GOT3 (cell line): ENCODE data around the gene YIF1B.

Experiments
- DNase-seq: peaks from one replicate; lab custom pipeline; 2025; ENCODE audit warnings: mixed read lengths; lab: John Stamatoyannopoulos, UW

Gene YIF1B

DNA sequence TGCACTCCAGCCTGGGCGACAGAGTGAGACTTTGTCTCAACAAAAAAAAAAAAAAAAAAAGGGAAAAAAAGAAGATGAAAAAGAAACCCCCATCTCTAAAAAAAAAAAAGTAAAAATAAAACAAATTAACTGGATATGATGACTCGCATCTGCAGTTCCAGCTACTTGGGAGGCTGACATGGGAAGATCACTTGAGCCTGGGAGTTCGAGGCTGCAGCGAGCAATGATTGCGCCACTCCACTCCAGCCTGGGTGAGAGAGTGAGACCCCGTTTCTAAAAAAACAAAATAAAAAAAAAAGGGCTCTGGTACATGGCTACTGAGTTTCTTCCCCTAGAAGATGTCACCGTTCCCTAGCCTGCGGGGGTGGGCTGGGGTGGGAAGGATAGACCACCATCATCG, 17.5 kb upstream of the YIF1B start:
- DNase-seq, result no peak

DNA sequence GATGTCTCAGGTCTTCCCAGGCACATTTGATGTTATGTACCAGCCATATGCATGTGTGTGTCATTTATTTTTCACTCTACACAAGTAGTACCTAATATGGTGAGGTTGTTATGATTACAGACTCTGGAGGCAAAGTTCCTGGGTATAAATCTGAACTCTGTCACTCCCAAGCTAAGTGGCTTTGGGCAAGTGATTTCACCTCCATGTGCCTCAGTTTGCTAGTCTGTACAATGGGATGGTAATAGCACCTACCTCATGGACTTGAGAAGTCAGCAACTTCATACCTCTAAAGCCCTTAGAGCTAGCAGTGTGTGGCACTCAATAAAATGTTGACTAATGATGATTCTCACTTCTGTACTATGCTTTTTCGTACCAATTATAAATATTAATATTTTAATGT, 16.0 kb upstream of the YIF1B start:
- no peak for DNase-seq

DNA sequence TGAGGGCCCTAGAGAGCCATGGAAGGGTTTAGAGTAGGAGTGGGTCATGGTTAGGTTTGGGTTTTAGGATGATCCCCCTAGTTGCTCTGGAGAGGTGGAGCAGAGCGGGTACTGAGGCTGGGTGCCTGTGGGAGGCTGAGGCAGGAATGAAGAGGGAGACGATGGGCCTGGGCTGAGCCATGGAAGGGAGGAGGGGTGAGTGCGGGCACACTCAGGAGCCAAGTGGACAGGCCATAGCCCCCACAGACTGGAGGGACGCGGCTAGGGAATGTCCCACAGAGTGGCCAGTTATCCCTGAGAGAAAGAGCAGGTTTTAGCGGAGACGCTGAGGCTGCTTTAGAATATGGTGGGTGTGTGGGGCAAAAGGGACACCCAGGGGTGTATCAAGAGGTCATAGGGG, 13.9 kb upstream of the YIF1B start:
- DNase-seq, result no peak

DNA sequence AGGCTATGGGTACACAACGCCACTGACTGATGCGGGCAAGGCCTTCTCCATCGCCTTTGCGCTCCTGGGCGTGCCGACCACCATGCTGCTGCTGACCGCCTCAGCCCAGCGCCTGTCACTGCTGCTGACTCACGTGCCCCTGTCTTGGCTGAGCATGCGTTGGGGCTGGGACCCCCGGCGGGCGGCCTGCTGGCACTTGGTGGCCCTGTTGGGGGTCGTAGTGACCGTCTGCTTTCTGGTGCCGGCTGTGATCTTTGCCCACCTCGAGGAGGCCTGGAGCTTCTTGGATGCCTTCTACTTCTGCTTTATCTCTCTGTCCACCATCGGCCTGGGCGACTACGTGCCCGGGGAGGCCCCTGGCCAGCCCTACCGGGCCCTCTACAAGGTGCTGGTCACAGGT, 10.8 kb upstream of the YIF1B start:
- DNase-seq, result no peak

DNA sequence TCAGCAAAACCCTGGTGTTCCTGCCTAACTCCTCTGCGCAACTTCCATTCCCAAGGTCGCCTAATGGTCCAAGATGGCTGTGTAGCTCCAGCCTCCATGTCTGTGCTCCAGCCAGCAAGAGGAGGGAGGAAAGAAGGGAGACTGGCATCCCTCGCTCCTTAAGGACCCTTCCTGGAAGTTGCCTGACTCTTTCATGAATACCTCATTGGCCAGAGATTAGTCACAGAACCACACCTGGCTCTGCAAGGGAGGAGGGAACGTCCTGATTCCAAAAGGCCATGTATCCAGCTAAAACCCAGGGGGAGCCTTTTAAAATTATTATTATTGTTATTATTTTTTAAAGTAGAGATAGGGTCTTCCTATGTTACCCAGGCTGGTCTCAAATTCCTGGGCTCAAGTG, 8.7 kb upstream of the YIF1B start:
- DNase-seq, result no peak

DNA sequence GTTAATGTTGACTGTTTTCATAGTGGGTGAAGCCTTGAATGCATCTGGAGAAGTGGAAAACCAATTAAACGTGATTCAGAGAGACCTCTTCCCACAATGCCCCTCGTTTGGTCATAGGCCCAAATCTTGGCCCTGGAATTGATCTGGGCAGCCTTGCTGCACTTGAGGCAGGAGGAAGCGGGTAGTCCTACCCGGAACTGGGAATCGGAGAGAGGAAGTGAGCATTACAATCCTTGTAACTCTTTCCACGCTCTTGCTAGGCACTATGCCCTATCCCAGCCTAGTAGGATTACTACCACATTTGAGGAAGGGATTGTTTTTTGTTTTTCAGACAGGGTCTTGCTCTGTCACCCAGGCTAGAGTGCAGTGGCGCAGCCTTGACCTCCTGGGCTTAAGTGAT, 7.5 kb upstream of the YIF1B start:
- no peak for DNase-seq

DNA sequence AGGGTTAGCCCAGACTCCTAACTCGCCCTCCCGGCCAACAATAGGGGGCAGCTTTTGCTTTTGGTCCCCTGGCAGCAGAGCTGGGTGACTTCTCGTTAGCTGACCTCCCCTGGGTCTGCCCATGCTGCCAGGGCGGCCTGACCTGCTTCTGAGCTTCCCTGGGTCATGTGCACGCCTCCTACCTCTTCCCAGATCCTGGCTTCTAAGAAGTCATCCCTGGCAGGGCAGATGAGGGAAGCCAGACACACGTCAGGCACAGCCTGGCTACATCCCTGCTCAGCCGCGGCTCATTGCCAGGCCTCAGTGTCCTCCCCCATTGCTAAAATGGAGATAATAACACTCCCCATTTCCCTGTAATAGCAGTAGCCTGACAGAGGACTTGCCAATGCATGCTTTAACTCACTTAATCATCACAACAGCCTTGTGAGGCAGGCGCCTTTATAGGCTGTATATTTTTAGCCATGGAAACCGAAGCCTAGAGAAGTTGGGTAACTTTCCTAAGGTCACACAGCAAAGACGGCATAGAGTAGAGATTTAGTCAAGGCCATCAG, 6.0 kb upstream of the YIF1B start:
- no peak for DNase-seq

DNA sequence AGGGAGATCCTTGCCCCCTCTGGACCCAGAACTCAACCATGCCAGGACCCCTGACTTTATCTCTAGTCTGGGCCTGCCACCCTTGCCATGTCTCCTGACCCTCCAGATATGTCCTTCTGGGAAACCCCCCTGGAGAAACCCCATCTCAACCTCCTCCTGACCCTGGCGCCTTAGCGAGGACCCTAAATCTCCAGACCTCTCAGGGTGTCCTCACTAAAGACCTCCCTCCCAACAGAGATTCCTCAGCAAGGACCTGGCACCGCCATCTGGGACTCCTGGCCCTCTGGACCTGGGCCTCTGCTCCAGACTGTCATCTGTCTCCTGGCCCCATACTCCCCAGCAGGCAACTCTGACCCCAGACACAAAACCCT, 5.2 kb upstream of the YIF1B start:
- no peak for DNase-seq

DNA sequence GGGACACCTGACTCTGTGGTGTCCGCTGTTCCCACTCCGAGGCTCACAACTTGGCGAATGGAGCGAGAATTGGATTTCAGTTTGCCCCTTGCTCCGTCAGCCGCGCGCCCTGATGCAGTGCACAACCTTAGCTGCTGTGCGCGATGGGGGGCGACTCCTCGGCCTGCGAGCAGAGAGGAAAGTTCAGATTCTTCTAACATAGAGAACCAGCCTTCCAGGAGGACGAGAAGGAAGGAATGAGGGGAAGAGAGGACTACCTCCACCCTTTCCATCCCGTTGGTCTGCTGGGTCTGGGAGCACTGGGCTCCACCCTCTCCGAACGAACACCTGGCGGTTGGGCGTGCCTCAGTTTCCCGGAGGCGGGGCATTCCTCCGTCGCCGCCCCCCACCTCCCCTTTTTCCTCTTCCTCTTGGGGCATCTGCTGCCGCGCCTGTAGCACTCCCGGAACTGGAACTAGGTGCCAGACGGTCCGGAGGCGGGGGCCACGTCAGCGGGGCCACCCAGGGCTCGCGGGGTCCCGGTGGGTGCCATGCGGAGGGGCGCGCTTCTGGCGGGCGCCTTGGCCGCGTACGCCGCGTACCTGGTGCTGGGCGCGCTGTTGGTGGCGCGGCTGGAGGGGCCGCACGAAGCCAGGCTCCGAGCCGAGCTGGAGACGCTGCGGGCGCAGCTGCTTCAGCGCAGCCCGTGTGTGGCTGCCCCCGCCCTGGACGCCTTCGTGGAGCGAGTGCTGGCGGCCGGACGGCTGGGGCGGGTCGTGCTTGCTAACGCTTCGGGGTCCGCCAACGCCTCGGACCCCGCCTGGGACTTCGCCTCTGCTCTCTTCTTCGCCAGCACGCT, 3.9 kb upstream of the YIF1B start, which contains the start of gene KCNK6:
KCNK6 (plus strand) TSS at position 425 of the 838 bp plus-strand sequence; CDS start at position 531, 106 bp downstream.
- DNase-seq, result no peak

DNA sequence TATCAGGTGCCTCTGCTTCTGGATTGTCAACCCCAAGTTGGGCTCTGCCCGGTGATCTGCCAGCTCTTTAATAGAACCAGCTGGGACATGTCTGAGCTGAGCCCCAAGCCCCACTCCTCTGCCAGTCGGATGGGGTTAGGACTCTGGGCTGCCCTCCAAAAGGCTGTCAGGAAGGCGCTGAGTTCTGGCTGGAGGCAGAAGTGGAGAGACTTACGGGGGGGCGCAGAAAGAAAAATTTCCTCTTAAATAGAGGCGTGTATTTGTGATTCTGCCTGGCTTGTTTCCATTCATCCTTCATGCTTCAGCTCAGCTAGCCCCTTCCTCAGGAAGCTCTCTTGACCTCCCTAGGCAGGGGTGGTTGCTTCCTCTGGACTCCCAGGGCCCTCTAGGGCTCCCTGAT, 2.9 kb upstream of the YIF1B start:
- no peak for DNase-seq

DNA sequence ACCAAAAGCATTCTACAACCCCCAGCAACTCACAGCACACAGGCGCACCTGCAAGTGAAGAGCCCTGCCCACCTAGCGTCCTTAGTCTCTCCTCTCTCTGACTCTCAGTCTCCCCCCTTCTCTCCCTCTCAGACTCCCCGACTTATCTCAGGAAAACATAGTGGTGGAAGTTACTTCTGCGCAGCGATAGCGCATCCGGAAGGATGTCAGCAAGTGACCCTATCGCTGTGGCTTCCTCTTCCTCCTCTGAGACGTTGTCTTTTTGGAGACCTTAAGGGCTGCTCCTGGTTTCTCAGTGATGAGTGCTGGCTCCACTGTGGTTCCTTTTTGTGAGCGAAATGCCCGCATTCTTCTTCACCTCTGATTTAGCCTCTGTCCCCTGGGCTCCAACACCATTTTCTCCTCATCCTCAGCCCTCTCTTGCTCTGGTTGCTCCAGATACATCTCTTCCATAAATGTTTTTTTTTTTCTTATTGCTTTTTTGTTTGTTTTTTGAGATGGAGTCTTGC, 1.4 kb upstream of the YIF1B start:
- DNase-seq, result no peak

DNA sequence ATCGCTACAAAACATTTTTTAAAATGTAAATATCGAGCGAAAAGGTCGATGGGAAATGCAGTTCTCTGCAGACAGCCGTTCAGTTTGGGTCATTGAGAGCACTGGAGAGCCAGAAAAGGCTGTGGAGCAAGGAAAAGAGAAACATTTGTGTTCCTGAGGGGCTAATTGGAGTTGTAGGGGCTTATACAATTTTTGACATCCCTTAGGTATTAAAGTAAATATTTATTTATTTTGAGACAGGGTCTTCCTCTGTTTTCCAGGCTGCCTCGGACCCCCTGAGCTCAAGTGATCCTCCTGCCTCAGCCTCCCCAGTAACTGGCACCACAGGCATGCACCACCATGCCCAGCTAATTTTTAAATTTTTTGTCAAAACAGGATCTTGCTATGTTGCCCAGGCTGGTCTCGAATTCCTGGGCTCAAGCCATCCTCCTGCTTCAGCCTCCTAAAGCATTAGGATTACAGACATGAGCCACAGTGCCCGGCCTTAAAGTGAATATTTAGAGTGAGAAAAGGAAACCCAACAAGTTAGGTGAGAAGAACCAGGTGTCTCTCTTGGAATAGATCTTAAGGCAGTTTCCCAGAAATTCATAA, 825 bp upstream of the YIF1B start:
- no peak for DNase-seq

DNA sequence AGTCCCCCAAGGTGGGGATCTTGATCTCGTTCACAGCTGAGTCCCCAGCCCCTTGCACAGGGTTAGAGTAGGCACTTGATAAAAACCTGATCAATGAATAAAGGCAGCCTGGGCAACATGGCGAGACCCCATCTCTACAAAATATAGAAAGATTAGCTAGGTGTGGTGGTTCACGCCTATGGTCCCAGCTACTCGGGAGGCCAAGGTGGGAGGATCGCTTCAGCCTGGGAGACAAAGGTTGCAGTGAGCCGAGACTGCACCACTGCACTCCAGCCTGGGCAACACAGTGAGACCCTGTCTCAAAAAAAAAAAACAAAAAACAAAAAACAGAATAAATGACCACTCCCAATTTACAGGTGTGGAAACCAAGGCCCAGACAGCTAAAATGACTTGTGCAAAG, 4.8 kb downstream of the YIF1B start:
- no peak for DNase-seq

DNA sequence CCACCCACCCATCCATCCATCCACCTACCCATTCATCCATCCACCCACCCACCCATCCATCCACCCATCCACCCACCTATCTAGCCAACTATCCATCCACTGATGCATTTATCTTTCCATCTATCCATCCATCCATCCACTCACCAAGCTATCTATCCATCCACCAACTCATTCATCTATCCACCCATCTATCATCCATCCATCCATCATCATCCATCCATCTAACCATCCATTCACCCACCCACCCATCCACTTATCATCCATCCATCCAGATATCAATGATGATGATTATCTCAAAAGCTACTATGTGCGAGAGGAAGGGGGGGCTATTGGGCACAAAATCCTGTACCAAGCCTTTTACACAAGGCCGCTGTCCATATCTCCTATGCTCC, 5.5 kb downstream of the YIF1B start:
- DNase-seq, result no peak

DNA sequence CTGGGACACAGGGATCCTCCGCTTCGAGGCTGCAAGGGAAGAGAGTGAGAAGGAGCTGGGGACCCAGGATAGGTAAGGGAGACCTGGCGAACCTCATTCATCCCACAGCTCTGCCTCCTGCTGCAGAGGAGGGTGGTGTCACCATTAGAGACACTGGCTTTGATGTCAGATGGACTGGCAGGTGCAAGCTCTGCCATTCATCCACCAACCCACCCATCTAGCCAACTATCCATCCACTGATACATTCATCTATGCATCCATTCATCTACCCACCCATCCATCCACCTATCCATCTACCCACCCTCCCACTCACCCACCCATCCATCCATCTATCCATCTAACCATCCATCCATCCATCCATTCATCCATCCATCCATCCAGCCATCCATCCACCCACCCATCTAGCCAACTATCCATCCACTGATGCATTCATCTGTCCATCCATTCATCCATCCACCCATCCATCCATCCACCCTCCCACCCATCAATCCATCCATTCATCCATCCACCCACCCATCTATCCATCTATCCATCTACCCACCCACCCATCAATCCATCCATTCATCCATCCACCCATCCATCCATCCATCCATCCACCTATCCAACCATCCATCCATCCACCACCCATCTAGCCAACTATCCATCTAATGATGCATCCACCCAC, 6.0 kb downstream of the YIF1B start:
- no peak for DNase-seq

DNA sequence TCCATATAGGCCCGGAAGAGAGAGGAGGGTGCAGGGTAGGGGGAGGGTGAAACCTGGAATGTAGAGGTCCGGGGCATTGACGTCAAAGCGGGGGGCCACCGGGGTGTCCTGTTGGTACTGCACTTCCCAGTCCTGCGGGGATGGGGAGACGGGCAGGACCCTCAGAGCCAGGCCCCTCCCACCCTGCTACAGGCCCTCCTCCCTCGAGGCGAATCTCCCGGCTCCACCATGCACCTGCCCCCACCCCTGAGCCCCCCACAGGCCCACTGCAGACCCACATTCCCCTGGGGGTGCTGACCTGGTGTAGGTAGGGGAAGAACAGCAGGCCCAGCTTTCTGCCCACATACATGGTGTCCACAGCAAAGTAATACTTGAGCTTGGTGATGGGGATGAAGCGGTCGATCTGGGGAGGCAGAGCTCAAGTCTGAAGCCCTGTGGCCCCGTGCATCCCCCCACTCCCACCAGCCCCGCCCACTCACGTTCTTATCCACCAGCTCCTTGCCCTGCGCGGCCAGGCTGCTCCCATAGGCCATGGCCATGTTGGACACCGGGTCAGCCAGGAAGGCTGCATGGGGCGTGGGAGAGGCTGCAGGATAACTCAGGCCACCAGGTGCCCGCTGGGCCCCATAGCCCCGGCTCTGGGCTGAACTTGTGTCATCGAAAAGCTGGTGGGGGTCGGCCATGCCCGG, 6.7 kb downstream of the YIF1B start:
- no peak for DNase-seq

DNA sequence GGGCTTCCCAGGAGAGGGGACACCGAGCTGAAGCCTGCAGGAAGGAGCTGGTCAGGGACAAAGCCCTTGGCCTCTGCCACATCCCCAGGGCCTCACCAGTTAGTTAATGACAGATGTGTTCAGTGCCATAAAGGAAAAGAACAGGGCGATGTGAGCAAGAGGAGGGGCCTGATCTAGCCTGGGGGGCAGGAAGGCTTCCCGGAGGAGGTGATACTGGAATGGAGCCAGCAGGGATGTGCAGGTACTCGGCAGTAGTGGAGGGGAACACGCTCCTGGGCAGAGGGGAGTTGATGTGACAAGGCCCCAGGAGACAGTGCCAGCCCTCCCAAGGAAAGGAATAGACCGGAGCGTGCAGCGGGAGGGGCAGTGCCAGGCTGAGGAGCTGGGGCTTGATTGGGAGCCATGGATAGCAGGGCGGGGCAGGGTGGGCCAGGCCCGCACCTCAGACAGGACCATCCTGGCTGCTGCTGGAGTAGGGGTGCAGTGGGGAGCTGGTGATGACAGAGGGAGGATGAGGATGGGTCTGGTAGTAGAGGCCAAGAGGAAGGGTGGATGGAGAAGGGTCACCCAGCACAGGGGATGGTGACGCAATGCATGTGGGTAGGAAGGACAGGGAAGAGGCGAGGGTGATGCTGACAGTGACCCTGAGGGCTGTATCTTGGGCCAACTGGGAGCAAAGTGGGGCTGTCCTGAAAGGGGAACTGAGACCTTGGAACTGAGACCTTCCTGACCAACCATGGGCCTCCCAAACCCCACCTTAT, 7.6 kb downstream of the YIF1B start:
- DNase-seq, result no peak

DNA sequence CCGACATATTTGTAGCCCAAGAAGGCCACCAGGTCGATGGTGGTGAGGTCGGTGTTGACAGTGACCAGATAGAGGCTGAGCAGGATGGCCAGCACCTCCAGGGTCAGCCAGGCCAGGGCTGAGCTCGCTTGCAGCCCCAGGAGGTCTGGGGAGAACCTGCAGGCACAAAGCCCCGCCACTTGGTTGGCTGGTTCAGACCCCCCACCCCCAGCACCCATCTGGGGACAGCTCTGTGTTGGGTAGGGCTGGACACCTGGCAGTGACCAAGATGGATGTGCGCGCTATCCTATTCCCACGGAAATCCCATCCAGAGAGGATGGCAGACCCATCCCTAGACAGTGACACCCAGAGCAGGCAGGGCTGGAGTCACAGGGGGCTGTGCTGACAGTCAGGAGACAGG, 8.2 kb downstream of the YIF1B start:
- DNase-seq, result no peak

DNA sequence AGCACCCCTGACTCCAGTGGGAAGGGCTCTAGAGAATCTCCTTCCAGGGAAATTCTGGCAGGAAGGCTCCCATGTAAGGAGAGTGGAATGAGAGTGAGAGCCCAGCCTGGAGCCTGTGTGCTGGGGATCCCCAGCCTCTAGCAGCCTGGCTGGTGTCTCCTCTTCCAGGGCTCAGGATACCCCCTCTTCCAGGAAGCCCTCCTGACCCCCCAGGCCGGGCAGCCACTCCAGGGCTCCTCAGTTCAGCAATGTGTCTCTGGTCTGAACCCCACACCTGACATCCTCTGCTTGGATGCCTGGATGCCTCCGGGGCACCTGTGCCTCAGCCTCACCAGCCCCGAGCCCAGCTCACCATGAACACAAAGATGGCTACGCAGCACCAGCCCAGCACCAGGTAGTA, 8.7 kb downstream of the YIF1B start:
- DNase-seq, result no peak

DNA sequence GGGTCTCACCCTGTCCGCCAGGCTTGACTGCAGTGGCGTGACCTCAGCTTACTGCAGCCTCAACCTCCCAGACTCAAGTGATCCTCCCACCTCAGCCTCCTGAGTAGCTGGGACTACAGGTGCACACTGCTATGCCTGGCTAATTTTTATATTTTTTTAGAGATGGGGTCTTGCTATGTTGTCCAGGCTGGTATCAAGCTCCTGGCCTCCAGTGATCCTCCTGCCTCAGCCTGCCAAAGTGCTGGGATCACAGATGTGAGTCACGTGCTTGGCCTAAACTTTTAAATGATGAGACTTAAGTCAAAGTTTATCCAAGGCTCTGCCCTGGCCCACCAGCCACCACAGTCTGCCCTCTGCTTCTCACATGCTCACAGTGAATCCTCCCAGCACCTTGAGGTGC, 9.5 kb downstream of the YIF1B start:
- DNase-seq, result no peak

DNA sequence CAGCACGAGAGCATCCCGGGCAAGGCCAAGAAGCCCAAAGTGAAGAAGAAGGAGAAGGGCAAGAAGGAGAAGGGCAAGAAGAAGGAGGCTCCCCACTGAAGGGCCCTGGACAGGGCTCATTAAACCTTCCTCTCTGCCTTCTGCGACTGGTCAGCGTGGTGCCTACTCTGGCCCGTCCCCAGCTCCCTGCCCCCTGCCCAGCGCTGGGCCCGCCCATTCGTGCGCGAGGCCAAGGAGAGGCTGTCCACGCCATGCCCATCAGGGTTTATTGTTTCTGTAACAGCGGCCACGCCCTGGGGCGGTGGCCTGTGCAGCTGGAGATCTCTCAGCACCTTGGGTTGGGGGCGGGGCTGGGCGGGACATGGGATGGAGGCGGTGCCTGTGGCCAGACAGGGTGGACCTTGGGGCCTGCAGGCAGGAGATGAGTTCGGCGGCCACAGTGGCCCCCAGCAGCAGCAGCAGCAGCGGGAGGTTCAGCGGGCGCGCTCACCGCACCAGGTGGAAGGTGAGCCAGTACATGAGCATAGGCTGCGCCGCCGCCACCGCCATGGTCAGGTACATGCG, 10.8 kb downstream of the YIF1B start:
- no peak for DNase-seq
